ENCODE measurements around the gene CD74.
"Not testable (repeated sequence)": the region's sequence is repeated elsewhere in the genome, so short reads cannot be mapped to it uniquely, and the experiment has no call there.

The CD74 gene

GRCh38 chr5:150412319-150413175, at the start of gene CD74:
Gene CD74, minus strand, starts transcription at chr5:150412910. Its CDS starts 161 bp downstream, at chr5:150412749.
- peak; percentile 67 for DNase-seq

DNA sequence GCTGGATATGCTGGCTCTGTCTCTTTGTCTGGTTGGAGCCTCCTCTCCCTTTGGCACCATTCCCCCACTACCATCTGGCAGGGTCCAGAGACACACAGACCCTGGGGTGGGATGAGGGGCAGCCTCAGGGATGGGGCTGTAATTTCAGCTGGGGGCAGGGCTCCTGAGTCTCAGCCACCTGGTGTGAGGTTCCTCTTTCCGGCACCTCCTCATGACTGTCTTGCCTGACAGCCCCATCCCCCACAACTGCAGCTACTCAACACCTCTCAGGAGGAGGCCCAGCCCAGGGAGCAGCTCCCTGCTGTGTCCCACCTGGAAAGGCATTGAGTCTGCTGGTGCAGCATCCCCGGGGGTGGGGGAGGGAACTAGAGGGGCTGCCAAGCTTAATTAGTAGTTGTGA, 48.5 kb upstream of the CD74 start:
- no peak for DNase-seq

DNA sequence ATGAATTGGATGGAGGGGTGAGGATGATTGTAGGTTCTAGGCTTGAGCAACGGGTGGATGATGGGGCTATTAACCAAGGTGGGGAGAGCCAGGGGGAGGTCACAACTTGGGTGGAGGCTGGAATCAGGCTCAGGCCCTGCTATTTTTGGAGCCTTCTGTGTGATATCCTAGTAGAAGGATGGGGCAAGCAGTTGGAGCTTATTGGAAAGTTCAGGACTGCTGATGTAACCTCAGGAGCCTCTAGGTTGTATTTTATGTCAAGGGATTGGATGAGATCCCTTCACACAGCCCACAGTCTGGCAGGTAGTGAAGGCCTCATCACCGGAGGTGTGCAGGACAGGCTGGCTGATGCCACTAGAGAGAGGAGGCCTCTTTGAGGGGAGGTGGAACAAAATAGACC, 48.1 kb upstream of the CD74 start:
- no peak for DNase-seq

DNA sequence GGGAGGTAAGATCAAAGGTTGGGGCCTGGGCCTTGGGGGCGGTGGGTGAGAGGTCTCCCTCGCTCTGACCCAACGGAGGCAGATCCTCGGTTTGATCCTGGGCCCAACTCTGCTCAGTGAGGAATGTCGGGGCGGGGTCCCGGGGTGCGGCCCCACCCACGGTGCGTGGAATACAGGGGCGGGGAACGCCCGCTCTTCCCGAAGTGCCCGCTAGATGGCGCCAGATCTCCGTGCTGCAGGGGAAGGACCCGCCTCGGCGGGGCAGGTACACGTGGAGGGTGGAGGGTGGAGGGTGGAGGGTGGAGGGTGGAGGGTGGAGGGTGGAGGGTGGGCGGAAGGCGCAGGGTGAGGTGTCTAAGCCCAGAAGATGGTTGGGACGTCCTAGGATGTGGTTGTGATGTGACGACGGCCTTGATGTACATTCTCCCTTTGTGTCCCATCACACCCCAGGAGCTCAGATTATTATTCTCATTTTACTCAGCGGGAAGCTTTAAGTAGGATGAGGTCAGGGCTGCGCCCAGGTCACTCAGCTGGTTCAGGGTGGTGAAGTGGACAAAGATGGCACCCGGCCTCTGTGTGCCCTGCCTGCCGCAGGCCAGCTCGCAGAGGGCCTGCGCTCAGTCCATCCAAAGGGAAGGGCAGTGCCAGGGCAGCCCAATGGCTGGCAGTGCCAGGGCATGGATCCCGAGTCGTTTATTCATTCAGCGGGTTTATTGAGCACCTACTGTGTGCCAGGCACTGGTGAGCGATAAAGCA, 46.3 kb upstream of the CD74 start:
- DNase-seq: peak; percentile 86

DNA sequence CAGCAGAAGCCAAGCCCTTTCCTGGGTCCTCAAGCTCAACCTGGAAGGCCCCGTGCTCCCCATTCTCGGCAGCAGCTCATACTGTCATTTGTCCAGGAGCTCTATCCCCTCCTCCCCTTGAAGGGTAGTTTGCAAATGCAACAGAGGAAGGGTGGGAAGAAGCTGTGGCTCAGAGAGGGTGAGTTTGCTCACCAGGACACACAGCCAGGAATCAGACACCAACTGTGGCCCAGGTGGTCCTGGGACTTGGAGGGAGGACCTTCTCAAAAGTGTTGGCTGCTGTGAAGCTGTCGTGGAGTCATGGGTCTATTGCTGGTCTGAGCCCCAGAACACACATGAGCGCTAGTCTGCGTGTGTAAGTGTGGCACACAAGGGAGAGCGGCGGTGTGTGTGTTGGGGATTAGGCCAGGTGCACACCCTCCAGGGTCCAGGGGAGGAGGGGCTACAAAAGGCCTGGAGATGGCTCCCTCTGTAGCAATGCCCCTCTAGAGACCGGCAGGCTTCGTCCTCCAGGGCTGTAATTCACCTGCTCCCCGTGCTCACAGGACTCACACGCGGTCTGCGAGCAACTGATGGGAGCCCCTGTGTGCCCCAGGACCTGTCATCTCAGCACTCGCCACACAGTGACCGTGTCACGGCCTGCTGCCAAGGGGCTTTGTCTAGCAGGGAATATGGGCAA, 45.0 kb upstream of the CD74 start:
- DNase-seq: no peak

GRCh38 chr5:150457121-150457520, 44.4 kb upstream of the CD74 start:
- no peak for DNase-seq

GRCh38 chr5:150454492-150455229, 42.0 kb upstream of the CD74 start:
- no peak for DNase-seq

GRCh38 chr5:150454027-150454426, 41.3 kb upstream of the CD74 start:
- not testable (repeated sequence) for DNase-seq

DNA sequence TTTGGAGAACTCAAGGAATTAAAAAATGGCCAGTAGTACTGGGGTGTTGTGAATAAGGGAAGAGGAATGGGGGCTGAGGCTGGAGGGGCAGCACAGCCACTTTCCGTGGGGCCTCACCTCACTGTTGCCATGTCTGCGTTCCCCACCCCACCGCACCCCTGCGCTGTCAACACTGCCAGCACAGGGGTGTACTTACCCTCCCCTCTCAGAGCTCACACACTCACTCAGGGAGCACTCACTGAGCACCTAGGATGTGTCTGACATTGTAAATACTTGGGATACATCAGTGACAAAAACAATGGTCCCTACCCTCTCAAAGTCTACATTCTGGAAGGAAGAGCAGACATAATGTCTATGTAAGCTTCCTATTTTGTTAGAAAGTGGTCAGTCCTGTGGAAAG, 40.2 kb upstream of the CD74 start:
- DNase-seq: no peak

DNA sequence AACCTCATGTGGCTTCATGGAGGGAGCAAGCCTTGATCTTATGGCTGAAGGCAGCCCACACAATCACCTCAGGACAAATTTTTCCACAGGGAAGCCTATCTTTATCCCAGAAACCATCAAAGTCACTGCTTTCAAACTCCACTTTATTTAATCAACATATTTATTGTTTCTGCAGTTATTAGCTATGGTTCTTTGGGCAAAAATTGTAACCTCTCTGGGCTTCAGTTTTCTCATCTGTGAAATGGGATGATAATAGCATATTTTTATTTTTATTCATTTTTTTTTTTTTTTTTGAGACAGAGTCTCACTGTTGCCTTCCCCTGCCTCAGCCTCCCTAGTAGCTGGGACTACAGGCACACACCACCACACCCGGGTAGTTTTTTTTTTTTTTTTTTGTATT, 38.9 kb upstream of the CD74 start:
- no peak for DNase-seq

DNA sequence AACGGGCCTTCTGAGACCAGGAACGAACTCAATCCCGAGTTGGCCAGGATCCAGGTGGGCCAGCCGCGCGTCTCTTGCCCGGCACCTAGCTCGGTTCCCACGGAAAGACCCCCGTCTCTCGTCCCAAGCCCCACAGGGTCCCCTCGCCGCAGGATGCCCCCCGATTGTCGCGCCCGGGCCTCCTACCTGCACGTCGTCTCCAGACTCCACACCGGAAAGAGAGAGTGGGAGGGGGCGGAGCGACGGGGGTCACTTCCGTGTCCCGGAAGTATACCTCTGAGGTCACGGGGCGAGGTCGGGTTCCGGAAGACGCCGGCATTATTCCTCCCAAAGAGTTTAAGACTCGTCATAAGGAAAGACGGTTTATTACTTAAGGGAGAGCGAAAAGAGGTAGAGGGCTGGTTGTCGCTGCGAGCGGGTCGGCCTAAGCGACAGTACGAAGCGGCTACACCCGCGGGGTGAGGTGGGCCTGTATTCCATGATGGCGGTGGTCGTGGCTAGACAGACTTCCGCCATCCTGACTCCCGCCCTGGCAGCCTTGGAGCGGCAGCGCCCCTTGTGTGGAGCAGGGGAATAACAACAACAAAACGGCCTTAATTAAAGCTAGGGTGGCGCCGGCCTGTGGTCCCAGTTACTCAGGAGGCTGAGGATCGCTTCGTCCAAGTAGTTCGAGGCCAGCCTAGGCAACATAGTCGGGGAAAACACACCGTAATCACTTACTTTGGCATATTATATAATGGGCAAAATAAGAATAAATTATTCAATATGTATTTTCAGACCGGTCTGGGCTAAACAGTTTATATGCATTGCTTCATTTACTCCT, 37.0 kb upstream of the CD74 start, which contains the start of gene RPS14:
TSS of gene RPS14 (minus strand) at position 223 of the 823 bp plus-strand sequence. CDS start 2,006 bp downstream, outside the sequence.
- DNase-seq: peak; percentile 97

GRCh38 chr5:150448952-150449516, 36.3 kb upstream of the CD74 start:
- DNase-seq: no peak

DNA sequence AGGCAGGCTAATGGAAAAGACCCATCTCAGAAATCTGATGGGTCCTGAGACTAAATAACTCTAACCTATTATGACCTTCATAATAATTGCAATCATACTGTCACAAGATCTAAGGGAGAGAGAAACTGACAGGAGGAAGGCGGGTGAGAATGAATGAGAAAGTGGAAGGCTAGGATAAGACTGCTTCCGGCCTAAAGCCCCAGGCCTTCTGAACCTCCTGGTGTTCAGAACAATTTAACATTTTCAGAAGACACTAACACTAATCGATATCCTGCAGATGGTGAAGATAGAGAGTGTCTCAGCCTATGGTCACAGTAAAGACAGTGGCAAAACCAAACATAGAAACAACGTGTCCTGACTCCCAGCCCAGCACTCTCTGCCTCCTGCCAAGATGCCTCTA, 35.6 kb upstream of the CD74 start:
- DNase-seq: no peak

- no peak for DNase-seq
These were observed 34.5 kb upstream of the CD74 start for GRCh38 chr5:150447188-150447587.

GRCh38 chr5:150446583-150446982, 33.9 kb upstream of the CD74 start:
- no peak for DNase-seq

GRCh38 chr5:150446088-150446487, 33.4 kb upstream of the CD74 start:
- DNase-seq: no peak

- no peak for DNase-seq
These were observed 32.1 kb upstream of the CD74 start for GRCh38 chr5:150444770-150445169.

DNA sequence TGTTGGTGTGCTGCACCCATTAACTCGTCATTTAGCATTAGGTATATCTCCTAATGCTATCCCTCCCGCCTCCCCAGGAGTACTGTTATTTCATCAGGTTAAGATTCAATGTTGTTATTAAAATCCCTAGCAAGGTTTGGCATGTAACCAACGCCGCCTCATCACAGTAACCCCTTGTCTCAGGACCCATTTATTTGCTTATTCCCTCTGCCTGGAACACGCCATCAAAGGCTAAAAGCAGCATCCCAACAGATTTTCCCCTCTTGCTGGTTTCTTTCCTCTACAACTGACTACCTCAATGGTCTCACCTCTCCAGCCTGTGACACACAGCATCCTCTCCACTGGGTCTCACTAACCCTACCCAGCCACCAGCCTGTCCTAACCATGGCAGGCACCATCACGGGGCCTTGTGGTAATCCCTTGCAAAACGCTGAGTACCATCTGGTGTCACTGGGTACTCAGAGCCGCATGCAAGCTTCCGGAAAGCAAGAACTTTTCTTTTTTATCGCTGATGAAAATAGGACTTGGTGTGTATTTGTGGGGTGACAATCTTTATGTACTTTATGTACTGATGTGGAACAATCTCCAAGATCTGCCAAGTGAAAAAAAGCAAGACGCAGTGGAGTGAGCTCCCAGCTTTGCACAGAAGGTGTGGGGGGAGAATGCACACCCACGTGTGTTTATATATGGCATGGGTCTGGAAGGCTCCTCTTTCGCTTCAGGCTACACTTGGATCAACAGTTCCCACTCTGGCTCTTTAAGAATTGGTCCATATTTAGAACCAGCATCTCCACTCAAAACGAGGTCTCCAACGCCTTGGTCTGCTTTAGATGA, 30.7 kb upstream of the CD74 start:
- DNase-seq: no peak

DNA sequence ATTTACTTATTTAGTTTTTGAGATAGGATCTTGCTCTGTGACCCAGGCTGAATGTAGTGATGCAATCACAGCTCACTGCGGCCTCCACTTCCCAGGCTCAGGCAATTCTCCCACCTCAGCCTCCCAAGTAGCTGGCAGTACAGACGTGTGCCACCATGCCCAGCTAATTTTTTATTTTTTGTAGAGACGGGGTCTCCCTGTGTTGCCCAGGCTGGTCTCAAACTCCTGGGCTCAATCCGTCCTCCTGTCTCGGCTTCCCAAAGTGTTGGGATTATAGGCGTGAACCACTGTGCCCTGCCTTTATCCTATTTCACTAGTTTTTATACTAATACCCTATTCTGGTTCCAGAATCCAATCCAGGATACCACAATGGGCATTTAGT, 30.0 kb upstream of the CD74 start:
- no peak for DNase-seq
